ENCODE measurements around the gene ARL6IP1.
"Not testable (repeated sequence)": the region's sequence is repeated elsewhere in the genome, so short reads cannot be mapped to it uniquely, and the experiment has no call there.

Gene ARL6IP1

GRCh38 chr16:18757960-18758660 is 43.2 kb downstream of the ARL6IP1 start:
- DNase-seq: not testable (repeated sequence)

DNA sequence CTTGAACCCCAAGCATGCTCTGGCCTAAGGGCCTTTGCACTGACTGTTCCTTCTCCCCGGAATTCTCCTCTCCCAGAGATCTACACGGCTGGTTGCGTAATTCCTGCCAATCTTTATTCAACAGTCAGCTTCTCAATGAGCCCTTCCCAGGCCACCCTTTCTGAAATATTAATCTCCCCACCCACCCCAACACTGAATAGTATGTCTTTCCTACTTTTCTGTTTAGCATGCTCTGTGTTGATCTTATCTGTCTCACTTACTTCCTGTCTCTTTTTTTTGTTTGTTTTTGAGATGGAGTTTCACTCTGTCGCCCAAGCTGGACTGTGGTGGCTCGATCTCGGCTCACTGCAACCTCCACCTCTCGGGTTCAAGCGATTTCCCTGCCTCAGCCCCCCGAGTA is 44.7 kb downstream of the ARL6IP1 start:
- DNase-seq: not testable (repeated sequence)

- DNase-seq: not testable (repeated sequence)
These were observed 58.5 kb downstream of the ARL6IP1 start for GRCh38 chr16:18742870-18743269.
